Immature natural killer cell (primary cell): ENCODE measurements around the gene ARSI. TPM values are rescaled to one million over a fixed set of nuclear protein-coding genes. Genes with fewer than 3 reads are reported as not detected.

Experiments
- DNase-seq, 3 donors: peaks; one replicate each; pipeline ENCODE4 v3.0.0; 2022; ENCODE audit warnings: mixed read lengths in 1 of 3
- H3K27ac Mint-ChIP-seq, 6 donors: one replicate each; pipeline ENCODE4 v1.8.0; 2020; ENCODE audit warnings: mixed read lengths in 6 of 6, mild to moderate bottlenecking in 5 of 6, inconsistent platforms in 4 of 6, moderate library complexity in 3 of 6
- H3K27me3 Mint-ChIP-seq, 3 donors: one replicate each; pipeline ENCODE4 v1.8.0; 2020 to 2021; ENCODE audit warnings: low read depth in 3 of 3, mild to moderate bottlenecking in 3 of 3, mixed read lengths in 3 of 3, moderate library complexity in 3 of 3, inconsistent platforms in 1 of 3
- H3K36me3 Mint-ChIP-seq, 3 donors: one replicate each; pipeline ENCODE4 v1.8.0; 2020; ENCODE audit warnings: mixed read lengths in 3 of 3, inconsistent platforms in 2 of 3, mild to moderate bottlenecking in 2 of 3
- H3K4me1 Mint-ChIP-seq, 2 donors: one replicate each; pipeline ENCODE4 v1.8.0; 2020; ENCODE audit warnings: inconsistent platforms in 2 of 2, mild to moderate bottlenecking in 2 of 2, mixed read lengths in 2 of 2, moderate library complexity in 1 of 2
- H3K4me3 Mint-ChIP-seq, 5 donors: one replicate each; pipeline ENCODE4 v1.8.0; 2020; ENCODE audit warnings: mild to moderate bottlenecking in 5 of 5, mixed read lengths in 5 of 5, inconsistent platforms in 3 of 5, moderate library complexity in 3 of 5
- H3K9me3 Mint-ChIP-seq, 6 donors: one replicate each; pipeline ENCODE4 v1.8.0; 2020; ENCODE audit warnings: mild to moderate bottlenecking in 6 of 6, mixed read lengths in 6 of 6, inconsistent platforms in 4 of 6, moderate library complexity in 3 of 6
- polyA plus RNA-seq, 3 donors: library from polyadenylated mRNA; unstranded; fragments of 300-500 nt; fragmentation: Illumina TruSeq; gene quantifications; one replicate each; pipeline ENCODE4 v1.2.3, GENCODE V29; 2021

The ARSI gene
- polyA plus RNA-seq, 3 donors from 2014 or later = not detected

DNA sequence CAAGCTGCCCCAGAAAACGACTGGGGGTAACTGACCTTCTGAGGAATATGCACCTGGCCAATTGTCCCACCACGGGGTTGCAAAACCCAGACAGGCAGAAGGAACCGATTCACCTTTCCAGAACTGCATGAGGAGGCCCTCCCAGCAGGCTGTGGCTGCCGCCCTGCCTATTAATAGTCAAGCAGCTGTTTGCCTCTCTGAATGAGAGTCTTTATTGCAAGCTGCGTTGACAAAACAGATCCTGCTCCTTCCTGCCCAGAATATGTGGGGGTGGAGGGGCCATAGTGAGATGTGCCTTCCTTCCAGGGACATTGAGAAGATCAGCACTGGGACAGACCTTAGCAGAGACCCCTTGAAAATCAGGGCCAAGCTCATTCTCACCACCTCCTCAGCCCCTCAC, 36.5 kb upstream of the ARSI start:
- Mint-ChIP-seq H3K27ac (no peak overlapping the region), H3K36me3 (no peaks in the 10 kb centered on the region), H3K9me3 (no peaks in the 10 kb centered on the region), H3K4me1 (peaks cover 14 to 17% of the 10 kb centered on the region in 2 donors), H3K27me3 (peaks cover 0 to 5% (median 2%) of the 10 kb centered on the region in 3 donors), H3K4me3 (no peak overlapping the region)
- DNase-seq = no peak

DNA sequence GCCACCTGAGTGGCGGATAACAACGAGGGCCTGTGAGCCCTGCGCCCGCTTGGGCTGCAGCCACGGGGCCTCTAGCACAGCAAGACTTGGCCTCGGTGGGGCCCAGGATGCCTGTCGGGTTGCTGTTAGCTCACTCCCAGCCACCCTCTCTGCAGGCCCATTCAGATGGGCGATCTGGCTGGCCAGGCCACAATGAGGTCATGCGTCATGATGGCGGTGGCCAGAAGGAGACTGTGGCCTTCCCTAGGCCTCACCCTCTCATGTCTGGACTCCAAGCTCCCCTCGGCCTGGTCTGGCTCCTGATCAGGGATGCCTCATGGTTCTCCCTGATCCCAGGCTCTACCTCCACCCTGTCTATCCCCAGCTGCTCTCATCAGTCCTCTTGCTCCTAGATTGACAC, 35.8 kb upstream of the ARSI start:
- Mint-ChIP-seq H3K4me3 (no peak overlapping the region), H3K9me3 (no peaks in the 10 kb centered on the region), H3K27me3 (peaks cover 0 to 5% (median 2%) of the 10 kb centered on the region in 3 donors), H3K27ac (no peak overlapping the region), H3K4me1 (peaks cover 14 to 15% of the 10 kb centered on the region in 2 donors), H3K36me3 (no peaks in the 10 kb centered on the region)
- no peak for DNase-seq

DNA sequence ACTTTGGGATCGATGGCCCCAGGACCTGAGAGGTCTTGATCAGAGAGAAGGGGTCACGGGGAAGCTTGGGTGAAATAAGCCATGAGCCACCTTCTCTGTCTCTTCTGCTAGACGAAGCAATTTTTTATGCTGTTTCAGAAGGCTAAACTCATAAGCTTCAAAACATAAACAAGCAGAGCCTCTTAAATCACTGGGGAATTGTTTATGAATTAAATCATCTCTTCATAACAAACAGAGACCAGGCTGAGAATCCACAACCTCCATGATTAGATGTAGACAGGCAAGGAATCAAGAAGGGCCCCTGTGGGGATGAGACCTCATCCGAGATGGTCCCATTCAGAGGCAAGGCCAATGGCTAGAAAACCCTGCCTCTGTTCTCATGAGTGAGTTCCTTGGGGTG, 33.1 kb upstream of the ARSI start:
- Mint-ChIP-seq H3K4me3 (no peak overlapping the region), H3K4me1 (no peaks in the 10 kb centered on the region), H3K36me3 (no peaks in the 10 kb centered on the region), H3K27me3 (peaks cover 0 to 2% (median 0%) of the 10 kb centered on the region in 3 donors), H3K27ac (no peak overlapping the region), H3K9me3 (no peaks in the 10 kb centered on the region)
- no peak for DNase-seq

DNA sequence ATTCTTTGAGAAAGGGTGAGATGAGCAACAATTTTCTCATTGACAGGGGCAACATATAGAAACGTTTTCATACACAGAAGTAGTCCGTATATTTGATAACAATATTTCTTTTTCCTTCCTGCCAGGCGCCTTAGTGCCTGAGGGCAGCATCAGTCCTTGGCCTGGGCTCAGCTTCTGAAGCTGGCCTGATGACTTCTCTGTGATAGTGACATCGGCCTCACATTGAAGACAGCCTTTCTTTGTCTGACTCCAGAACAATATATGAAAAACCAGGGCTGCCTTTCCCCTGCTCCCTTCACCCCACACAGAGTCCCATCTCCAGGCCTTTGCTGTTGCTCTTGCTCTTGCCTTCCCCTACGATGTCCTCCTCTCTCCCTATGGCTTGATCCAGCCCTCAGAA, 30.7 kb upstream of the ARSI start:
- no peaks in the 10 kb centered on the region for H3K36me3 Mint-ChIP-seq
- H3K27me3 Mint-ChIP-seq = peaks cover 0 to 3% (median 0%) of the 10 kb centered on the region in 3 donors
- H3K9me3 Mint-ChIP-seq = no peaks in the 10 kb centered on the region
- no peak overlapping the region for H3K4me3 Mint-ChIP-seq
- peak overlapping the region in 1 of 6 donors; percentile 46 for H3K27ac Mint-ChIP-seq
- peaks cover 0 to 5% of the 10 kb centered on the region in 2 donors for H3K4me1 Mint-ChIP-seq
- no peak for DNase-seq

GRCh38 chr5:150329881-150330876, 27.5 kb upstream of the ARSI start:
- Mint-ChIP-seq H3K27me3 (peaks cover 0 to 4% (median 1%) of the 10 kb centered on the region in 3 donors), H3K4me1 (peaks cover 0 to 5% of the 10 kb centered on the region in 2 donors), H3K9me3 (no peaks in the 10 kb centered on the region), H3K4me3 (no peak overlapping the region), H3K27ac (no peak overlapping the region), H3K36me3 (no peaks in the 10 kb centered on the region)
- DNase-seq = peak; percentile 17 to 52 (median 44)

DNA sequence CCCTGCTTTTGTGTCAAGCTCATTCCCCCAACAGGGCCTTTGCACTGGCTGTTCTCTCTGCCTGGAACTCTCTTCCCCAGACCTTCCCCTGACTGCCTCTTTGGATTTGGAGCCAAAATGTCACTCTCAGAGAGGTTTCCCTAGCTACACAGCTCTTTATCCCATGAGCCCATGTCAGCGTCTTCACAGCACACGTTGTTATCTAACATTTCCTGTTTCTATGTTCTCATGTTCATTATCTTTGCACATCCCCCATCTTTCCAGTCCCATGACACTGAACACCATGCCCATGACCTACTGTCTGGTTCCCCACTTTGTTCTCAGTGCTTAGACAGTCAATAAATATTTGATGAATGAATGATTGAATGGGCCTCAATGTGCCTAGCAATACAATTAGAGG, 26.3 kb upstream of the ARSI start:
- Mint-ChIP-seq H3K27ac (no peak overlapping the region), H3K36me3 (no peaks in the 10 kb centered on the region), H3K27me3 (peaks cover 0 to 4% (median 1%) of the 10 kb centered on the region in 3 donors)

DNA sequence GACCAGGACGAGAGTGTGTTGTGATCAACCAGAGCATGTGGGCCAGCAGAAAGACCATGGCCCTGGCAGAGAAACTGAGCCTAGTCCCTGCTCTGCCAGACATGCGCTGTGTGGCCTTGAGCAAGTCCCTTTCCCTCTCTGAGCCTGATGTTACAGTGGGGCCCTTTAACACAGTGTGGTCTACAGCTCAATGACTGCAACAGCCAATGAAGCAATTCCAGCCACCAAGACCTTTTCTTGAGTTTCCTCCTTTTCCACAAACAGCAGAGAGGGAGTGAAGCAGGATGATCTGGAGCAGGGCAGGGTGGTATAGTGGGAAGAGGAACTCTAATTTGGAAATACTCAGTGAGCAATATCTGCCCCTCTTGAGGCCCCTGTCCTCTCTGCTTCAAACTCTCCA, 25.8 kb upstream of the ARSI start:
- no peaks in the 10 kb centered on the region for H3K9me3 Mint-ChIP-seq
- H3K4me3 Mint-ChIP-seq = no peak overlapping the region
- no peak for DNase-seq
- no peak overlapping the region for H3K27ac Mint-ChIP-seq
- H3K36me3 Mint-ChIP-seq = no peaks in the 10 kb centered on the region
- peaks cover 0 to 4% (median 1%) of the 10 kb centered on the region in 3 donors for H3K27me3 Mint-ChIP-seq
- H3K4me1 Mint-ChIP-seq = peaks cover 0 to 5% of the 10 kb centered on the region in 2 donors

More for the DNA sequence above, 26.3 kb upstream of the ARSI start:
- Mint-ChIP-seq H3K4me1 (peaks cover 0 to 5% of the 10 kb centered on the region in 2 donors), H3K9me3 (no peaks in the 10 kb centered on the region), H3K4me3 (no peak overlapping the region)
- no peak for DNase-seq

- H3K4me3 Mint-ChIP-seq = no peak overlapping the region
- H3K4me1 Mint-ChIP-seq = peaks cover 3 to 7% of the 10 kb centered on the region in 2 donors
- H3K27me3 Mint-ChIP-seq = peaks cover 0 to 4% (median 1%) of the 10 kb centered on the region in 3 donors
- H3K9me3 Mint-ChIP-seq = no peaks in the 10 kb centered on the region
- H3K36me3 Mint-ChIP-seq = no peaks in the 10 kb centered on the region
- no peak overlapping the region for H3K27ac Mint-ChIP-seq
- DNase-seq = no peak
Measured at GRCh38 chr5:150327139-150327538, 24.4 kb upstream of the ARSI start.

- DNase-seq = no peak
- H3K36me3 Mint-ChIP-seq = no peaks in the 10 kb centered on the region
- no peaks in the 10 kb centered on the region for H3K9me3 Mint-ChIP-seq
- H3K4me1 Mint-ChIP-seq = peaks cover 7 to 11% of the 10 kb centered on the region in 2 donors
- H3K4me3 Mint-ChIP-seq = no peak overlapping the region
- no peak overlapping the region for H3K27ac Mint-ChIP-seq
- peaks cover 0 to 4% (median 1%) of the 10 kb centered on the region in 3 donors for H3K27me3 Mint-ChIP-seq
Measured at GRCh38 chr5:150326707-150327106, 24.0 kb upstream of the ARSI start.

- Mint-ChIP-seq H3K27me3 (peaks cover 1 to 4% (median 3%) of the 10 kb centered on the region in 3 donors), H3K36me3 (no peaks in the 10 kb centered on the region), H3K9me3 (no peaks in the 10 kb centered on the region), H3K4me1 (peaks cover 7 to 13% of the 10 kb centered on the region in 2 donors), H3K27ac (no peak overlapping the region), H3K4me3 (no peak overlapping the region)
- DNase-seq = no peak
Measured at GRCh38 chr5:150325426-150325825, 22.7 kb upstream of the ARSI start.

DNA sequence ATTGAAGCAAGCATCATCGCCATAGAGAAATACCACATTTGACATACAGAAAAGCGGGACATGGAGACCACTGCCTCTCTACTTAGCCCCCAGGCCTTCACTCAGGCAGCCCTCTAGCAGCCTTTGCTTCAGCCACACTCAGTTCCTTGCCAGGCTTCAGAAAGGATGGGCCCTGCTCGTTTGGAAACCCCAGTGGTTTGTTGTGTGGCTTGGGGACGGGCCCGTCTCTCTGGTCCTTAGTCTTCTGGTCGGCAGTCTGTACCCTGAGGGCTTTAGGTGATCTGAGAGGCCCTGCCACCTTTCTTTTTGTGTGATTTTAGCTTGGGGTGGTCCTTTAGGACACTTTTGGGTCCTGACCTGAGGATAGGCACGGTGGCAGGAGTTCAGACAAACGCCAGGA, 21.1 kb upstream of the ARSI start:
- no peak overlapping the region for H3K4me3 Mint-ChIP-seq
- no peaks in the 10 kb centered on the region for H3K36me3 Mint-ChIP-seq
- no peaks in the 10 kb centered on the region for H3K9me3 Mint-ChIP-seq
- no peak for DNase-seq
- H3K4me1 Mint-ChIP-seq = peaks cover 7 to 8% of the 10 kb centered on the region in 2 donors
- no peak overlapping the region for H3K27ac Mint-ChIP-seq
- H3K27me3 Mint-ChIP-seq = peaks cover 1 to 6% (median 3%) of the 10 kb centered on the region in 3 donors

DNA sequence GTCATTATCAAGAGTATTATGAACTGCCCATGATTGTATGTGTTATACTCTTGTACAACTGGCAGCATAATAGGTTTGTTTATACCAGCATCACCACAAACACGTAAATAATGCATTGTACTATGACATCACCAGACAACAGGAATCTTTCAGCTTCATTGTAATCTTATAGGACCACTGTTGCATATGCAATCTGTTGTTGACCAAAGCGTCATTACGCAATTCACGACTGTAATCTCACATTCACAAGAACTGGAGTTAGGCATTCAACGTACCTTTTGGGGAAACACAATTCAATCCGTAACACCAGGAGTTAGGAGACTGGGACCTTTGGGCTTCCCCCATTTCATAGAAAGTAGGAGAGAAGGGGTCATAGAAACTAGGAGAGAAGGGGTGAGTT, 20.4 kb upstream of the ARSI start:
- Mint-ChIP-seq H3K27me3 (peaks cover 0 to 6% (median 3%) of the 10 kb centered on the region in 3 donors), H3K4me1 (peaks cover 7 to 8% of the 10 kb centered on the region in 2 donors), H3K9me3 (no peaks in the 10 kb centered on the region), H3K27ac (no peak overlapping the region), H3K4me3 (no peak overlapping the region), H3K36me3 (no peaks in the 10 kb centered on the region)
- no peak for DNase-seq

GRCh38 chr5:150322202-150322601, 19.5 kb upstream of the ARSI start:
- no peaks in the 10 kb centered on the region for H3K9me3 Mint-ChIP-seq
- no peak for DNase-seq
- no peak overlapping the region for H3K27ac Mint-ChIP-seq
- H3K27me3 Mint-ChIP-seq = peaks cover 0 to 3% (median 3%) of the 10 kb centered on the region in 3 donors
- H3K36me3 Mint-ChIP-seq = no peaks in the 10 kb centered on the region
- H3K4me3 Mint-ChIP-seq = no peak overlapping the region
- peaks cover 7 to 8% of the 10 kb centered on the region in 2 donors for H3K4me1 Mint-ChIP-seq

- Mint-ChIP-seq H3K27me3 (peaks cover 0 to 3% (median 3%) of the 10 kb centered on the region in 3 donors), H3K9me3 (no peaks in the 10 kb centered on the region), H3K36me3 (no peaks in the 10 kb centered on the region), H3K4me3 (no peak overlapping the region), H3K4me1 (peaks cover 7 to 8% of the 10 kb centered on the region in 2 donors), H3K27ac (no peak overlapping the region)
- no peak for DNase-seq
Measured at GRCh38 chr5:150321784-150322183, 19.1 kb upstream of the ARSI start.
